ENCODE measurements around the gene VTI1A. TPM values are rescaled to one million over a fixed set of nuclear protein-coding genes. Genes with fewer than 3 reads are reported as not detected.

The VTI1A gene
- total and polyA plus RNA-seq, 7 experiments from 2014 or later = 21.7 to 56.8 (median 40.8) TPM

DNA sequence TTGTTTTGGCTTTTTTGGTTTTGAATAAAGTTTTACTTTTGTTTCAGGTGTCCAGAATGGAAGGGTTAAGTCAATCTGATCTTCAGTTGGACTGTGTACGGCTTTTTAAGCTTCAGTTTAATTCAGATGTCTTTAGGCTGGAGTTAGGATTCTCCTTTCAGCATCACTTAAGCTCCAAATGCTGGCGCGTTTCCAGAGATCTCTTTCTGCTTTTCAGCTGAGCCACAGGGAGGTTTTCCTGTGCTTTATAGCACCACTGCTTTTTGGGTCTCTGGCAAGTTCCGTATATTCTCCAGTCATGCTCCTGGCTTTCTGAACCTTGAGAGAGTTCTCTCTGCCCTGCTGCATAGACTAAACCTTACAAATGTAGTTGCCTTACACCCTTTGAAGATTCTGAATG is 60.0 kb downstream of the VTI1A start:
- intact Hi-C loops (cut with micrococcal nuclease) = no loop called here
- no peak overlapping the region for H3K4me3 Mint-ChIP-seq
- no peaks in the 10 kb centered on the region for H3K9me3 Mint-ChIP-seq
- H3K27ac ChIP-seq (ENCODE audit: low read depth, low read length) = no peak overlapping the region
- no peak overlapping the region for H3K27ac Mint-ChIP-seq
- no peaks in the 10 kb centered on the region for H3K4me1 ChIP-seq (ENCODE audit: control insufficient read depth in 2 of 2, insufficient read depth in 2 of 2, low read length in 2 of 2)
- H3K9me3 ChIP-seq (ENCODE audit: control insufficient read depth in 2 of 3, low read length in 3 of 3) = no peaks in the 10 kb centered on the region
- ChIA-PET POLR2A (no interaction called here), CTCF (no interaction called here)
- ATAC-seq = no peak
- no peaks in the 10 kb centered on the region for H3K27me3 ChIP-seq (ENCODE audit: control insufficient read depth in 2 of 2, insufficient read depth in 2 of 2, low read length in 2 of 2)
- peaks cover 0 to 48% (median 35%) of the 10 kb centered on the region in 7 donors for H3K4me1 Mint-ChIP-seq
- no peaks in the 10 kb centered on the region for H3K27me3 Mint-ChIP-seq
- no peaks in the 10 kb centered on the region for H3K36me3 ChIP-seq (ENCODE audit: control insufficient read depth in 2 of 3, insufficient read depth in 3 of 3, low read length in 3 of 3)
- DNase-seq = no peak
- H3K4me3 ChIP-seq (ENCODE audit: low read length) = no peak overlapping the region
- H3K36me3 Mint-ChIP-seq = peaks cover 4 to 34% (median 23%) of the 10 kb centered on the region in 5 donors

DNA sequence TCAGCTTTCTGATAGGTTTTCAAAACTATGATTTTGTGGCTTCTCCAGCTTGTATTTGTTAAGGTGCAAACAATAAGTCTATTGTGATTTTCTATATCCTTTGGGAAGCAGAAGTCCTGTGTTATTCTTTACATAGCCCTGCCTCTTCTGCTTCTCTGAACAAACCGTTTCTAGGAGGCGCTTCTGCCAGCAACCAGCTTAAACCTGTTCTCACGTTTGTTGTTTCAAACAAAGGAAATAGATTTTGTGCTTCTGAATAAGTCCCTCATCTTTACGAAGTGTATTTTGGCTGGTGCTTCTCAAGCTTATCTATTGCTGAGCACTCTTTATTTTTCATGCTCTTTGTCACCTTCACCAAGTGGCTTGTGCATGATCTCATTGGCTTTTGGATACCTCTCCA is 61.0 kb downstream of the VTI1A start:
- Histone ChIP-seq H3K4me1 (ENCODE audit: control insufficient read depth in 2 of 2, insufficient read depth in 2 of 2, low read length in 2 of 2) (no peaks in the 10 kb centered on the region), H3K36me3 (ENCODE audit: control insufficient read depth in 2 of 3, insufficient read depth in 3 of 3, low read length in 3 of 3) (no peaks in the 10 kb centered on the region), H3K27me3 (ENCODE audit: control insufficient read depth in 2 of 2, insufficient read depth in 2 of 2, low read length in 2 of 2) (no peaks in the 10 kb centered on the region), H3K9me3 (ENCODE audit: control insufficient read depth in 2 of 3, low read length in 3 of 3) (no peaks in the 10 kb centered on the region), H3K27ac (ENCODE audit: low read depth, low read length) (no peak overlapping the region), H3K4me3 (ENCODE audit: low read length) (no peak overlapping the region)
- no peak for ATAC-seq
- peaks cover 0 to 52% (median 35%) of the 10 kb centered on the region in 7 donors for H3K4me1 Mint-ChIP-seq
- DNase-seq = no peak
- H3K36me3 Mint-ChIP-seq = peaks cover 4 to 39% (median 23%) of the 10 kb centered on the region in 5 donors
- H3K4me3 Mint-ChIP-seq = no peak overlapping the region
- H3K27me3 Mint-ChIP-seq = no peaks in the 10 kb centered on the region
- peaks cover 0 to 2% (median 0%) of the 10 kb centered on the region in 11 donors for H3K9me3 Mint-ChIP-seq
- intact Hi-C loops (cut with micrococcal nuclease) = no loop called here
- POLR2A ChIA-PET = interaction anchor here (0.6 kb wide), 1 partner anchor 16 kb away, joined by 7 read pairs; no protein-coding TSS in a partner anchor
- peak overlapping the region in 1 of 9 donors; percentile 7 for H3K27ac Mint-ChIP-seq
- CTCF ChIA-PET = no interaction called here

DNA sequence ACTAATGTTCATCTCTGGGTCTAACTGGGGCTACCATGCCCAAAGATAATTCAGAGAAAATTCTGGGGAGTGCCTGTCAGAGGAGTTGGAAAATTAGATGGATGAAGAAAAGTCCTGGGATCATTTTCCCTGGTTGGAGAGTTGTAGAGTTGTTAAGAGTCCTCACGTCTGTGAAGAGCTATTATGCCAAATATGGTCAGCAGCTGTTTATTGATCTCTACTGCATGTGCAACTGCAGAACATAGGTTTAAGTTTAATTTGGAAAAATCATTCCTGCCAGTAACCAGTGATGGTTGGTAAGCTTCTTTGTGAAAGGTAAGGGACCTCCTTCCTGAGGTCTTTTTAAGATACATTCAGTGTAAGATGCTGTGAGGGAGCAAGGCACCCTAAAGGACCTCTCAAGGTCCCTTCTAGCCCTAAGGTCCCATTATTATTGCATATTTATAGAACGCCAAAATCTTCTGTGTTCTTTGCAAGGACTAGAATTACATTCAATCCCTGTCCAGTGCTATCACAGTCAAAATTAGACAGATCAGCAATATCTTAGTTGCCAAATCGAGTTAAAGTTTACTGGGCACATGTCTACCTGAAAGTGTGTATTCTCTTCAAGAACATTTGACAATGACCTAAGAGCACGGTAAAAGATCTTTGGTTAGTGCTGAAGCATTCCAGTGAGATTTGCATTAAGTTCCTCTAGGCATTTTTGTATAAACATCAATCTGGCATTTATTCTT is 62.7 kb downstream of the VTI1A start:
- Mint-ChIP-seq H3K36me3 (peaks cover 4 to 43% (median 20%) of the 10 kb centered on the region in 5 donors), H3K27ac (peak overlapping the region in 1 of 9 donors; percentile 45), H3K4me1 (peaks cover 0 to 48% (median 33%) of the 10 kb centered on the region in 7 donors), H3K27me3 (no peaks in the 10 kb centered on the region), H3K4me3 (no peak overlapping the region), H3K9me3 (peaks cover 0 to 5% (median 0%) of the 10 kb centered on the region in 11 donors)
- no peak for DNase-seq
- H3K9me3 ChIP-seq (ENCODE audit: control insufficient read depth in 2 of 3, low read length in 3 of 3) = no peaks in the 10 kb centered on the region
- no peak for ATAC-seq
- H3K36me3 ChIP-seq (ENCODE audit: control insufficient read depth in 2 of 3, insufficient read depth in 3 of 3, low read length in 3 of 3) = no peaks in the 10 kb centered on the region
- CTCF ChIA-PET = no interaction called here
- POLR2A ChIA-PET = no interaction called here
- intact Hi-C loops (cut with micrococcal nuclease) = no loop called here
- no peak overlapping the region for H3K27ac ChIP-seq (ENCODE audit: low read depth, low read length)
- no peaks in the 10 kb centered on the region for H3K27me3 ChIP-seq (ENCODE audit: control insufficient read depth in 2 of 2, insufficient read depth in 2 of 2, low read length in 2 of 2)
- no peaks in the 10 kb centered on the region for H3K4me1 ChIP-seq (ENCODE audit: control insufficient read depth in 2 of 2, insufficient read depth in 2 of 2, low read length in 2 of 2)
- no peak overlapping the region for H3K4me3 ChIP-seq (ENCODE audit: low read length)

DNA sequence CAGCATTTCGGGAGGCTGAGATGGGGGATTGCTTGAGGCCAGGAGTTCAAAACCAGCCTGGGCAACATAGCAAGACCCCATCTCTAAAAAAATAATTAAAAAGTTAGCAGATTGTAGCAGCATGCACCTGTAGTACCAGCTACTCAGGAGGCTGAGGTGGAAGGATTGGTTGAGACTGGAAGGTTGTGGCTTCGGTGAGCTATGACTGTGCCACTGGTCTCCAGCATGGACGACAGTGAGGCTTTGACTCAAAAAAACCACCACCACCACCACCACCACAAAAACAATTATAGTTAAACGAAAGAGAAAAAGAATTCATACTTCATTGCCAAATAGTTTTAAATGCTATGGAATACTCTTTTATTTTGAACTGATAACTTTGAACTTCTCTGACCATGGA is 63.4 kb downstream of the VTI1A start:
- H3K27ac Mint-ChIP-seq = no peak overlapping the region

DNA sequence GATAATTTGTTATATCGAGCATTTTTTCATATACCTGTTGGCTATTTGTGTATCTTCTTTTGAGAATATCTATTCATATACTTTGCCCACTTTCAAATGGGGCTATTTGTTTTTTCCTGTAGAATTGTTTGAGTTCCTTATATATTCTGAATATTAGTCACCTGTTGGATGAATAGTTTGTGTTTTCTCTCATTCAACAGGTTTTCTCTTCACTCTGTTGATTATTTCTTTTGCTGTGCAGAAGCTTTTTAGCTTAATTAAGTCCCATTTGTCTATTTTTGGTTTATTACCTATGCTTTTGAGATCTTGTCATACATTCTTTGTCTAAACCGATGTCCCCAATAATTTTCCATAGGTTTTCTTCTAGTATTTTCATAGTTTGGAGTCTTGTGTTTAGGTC is 65.3 kb downstream of the VTI1A start:
- DNase-seq = no peak
- H3K4me1 Mint-ChIP-seq = peaks cover 0 to 39% (median 25%) of the 10 kb centered on the region in 7 donors
- H3K27ac Mint-ChIP-seq = no peak overlapping the region
- intact Hi-C loops (cut with micrococcal nuclease) = no loop called here
- H3K4me1 ChIP-seq (ENCODE audit: control insufficient read depth in 2 of 2, insufficient read depth in 2 of 2, low read length in 2 of 2) = no peaks in the 10 kb centered on the region
- no peaks in the 10 kb centered on the region for H3K27me3 Mint-ChIP-seq
- H3K27me3 ChIP-seq (ENCODE audit: control insufficient read depth in 2 of 2, insufficient read depth in 2 of 2, low read length in 2 of 2) = no peaks in the 10 kb centered on the region
- H3K36me3 Mint-ChIP-seq = peaks cover 4 to 43% (median 27%) of the 10 kb centered on the region in 5 donors
- peaks cover 0 to 5% (median 0%) of the 10 kb centered on the region in 11 donors for H3K9me3 Mint-ChIP-seq
- no peak overlapping the region for H3K4me3 ChIP-seq (ENCODE audit: low read length)
- H3K36me3 ChIP-seq (ENCODE audit: control insufficient read depth in 2 of 3, insufficient read depth in 3 of 3, low read length in 3 of 3) = no peaks in the 10 kb centered on the region
- ChIA-PET CTCF (no interaction called here), POLR2A (no interaction called here)
- no peaks in the 10 kb centered on the region for H3K9me3 ChIP-seq (ENCODE audit: control insufficient read depth in 2 of 3, low read length in 3 of 3)
- no peak overlapping the region for H3K27ac ChIP-seq (ENCODE audit: low read depth, low read length)
- H3K4me3 Mint-ChIP-seq = no peak overlapping the region
- ATAC-seq = no peak

More for the DNA sequence above, 63.4 kb downstream of the VTI1A start:
- peaks cover 4 to 43% (median 20%) of the 10 kb centered on the region in 5 donors for H3K36me3 Mint-ChIP-seq
- no peaks in the 10 kb centered on the region for H3K27me3 Mint-ChIP-seq
- H3K4me1 ChIP-seq (ENCODE audit: control insufficient read depth in 2 of 2, insufficient read depth in 2 of 2, low read length in 2 of 2) = no peaks in the 10 kb centered on the region
- no peak for DNase-seq
- intact Hi-C loops (cut with micrococcal nuclease) = no loop called here
- CTCF ChIA-PET = no interaction called here
- H3K4me1 Mint-ChIP-seq = peaks cover 0 to 47% (median 33%) of the 10 kb centered on the region in 7 donors
- no peak for ATAC-seq
- H3K9me3 ChIP-seq (ENCODE audit: control insufficient read depth in 2 of 3, low read length in 3 of 3) = no peaks in the 10 kb centered on the region
- POLR2A ChIA-PET = no interaction called here
- H3K9me3 Mint-ChIP-seq = peaks cover 0 to 5% (median 0%) of the 10 kb centered on the region in 11 donors
- no peak overlapping the region for H3K4me3 Mint-ChIP-seq
- no peaks in the 10 kb centered on the region for H3K36me3 ChIP-seq (ENCODE audit: control insufficient read depth in 2 of 3, insufficient read depth in 3 of 3, low read length in 3 of 3)
- no peaks in the 10 kb centered on the region for H3K27me3 ChIP-seq (ENCODE audit: control insufficient read depth in 2 of 2, insufficient read depth in 2 of 2, low read length in 2 of 2)
- H3K27ac ChIP-seq (ENCODE audit: low read depth, low read length) = no peak overlapping the region
- no peak overlapping the region for H3K4me3 ChIP-seq (ENCODE audit: low read length)

DNA sequence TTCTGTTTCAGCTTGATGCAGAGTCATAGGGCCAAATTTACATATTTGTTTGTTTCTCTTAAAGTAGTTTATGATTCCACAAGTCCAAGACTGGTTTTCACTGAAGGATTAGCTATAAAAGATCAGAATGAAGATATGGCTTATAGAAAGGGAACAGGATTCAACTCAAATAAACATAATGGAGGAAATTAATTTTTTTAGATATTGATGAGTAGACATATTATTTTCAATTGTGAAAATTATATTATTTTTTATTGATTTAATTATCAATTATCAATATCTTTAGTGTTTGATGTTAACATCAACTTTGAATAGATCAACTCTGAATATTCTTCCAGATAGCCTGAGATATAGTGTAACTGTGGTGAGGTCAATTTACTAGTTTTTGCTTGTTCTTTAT is 68.1 kb downstream of the VTI1A start:
- no peak overlapping the region for H3K27ac Mint-ChIP-seq

DNA sequence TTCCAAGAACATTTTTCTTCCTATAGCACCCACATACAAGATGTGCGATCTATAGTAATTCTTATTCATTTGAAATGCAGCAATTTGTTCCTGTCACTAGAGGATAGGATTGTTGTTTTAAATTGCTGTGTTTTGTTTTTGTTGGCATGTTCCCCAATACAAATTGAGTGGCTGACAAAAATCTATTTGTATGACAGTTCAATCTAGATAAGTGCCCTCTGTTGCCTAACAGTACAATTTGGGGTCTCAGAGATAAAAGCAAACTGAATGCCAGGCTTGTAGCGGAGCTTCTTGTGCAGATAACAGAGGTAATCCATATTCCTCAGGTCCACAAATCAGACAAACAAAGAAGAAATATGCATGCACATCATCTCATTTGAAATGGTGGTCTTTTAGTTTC is 68.8 kb downstream of the VTI1A start:
- ATAC-seq (no peak), DNase-seq (no peak)
- Histone ChIP-seq H3K27ac (ENCODE audit: low read depth, low read length) (no peak overlapping the region), H3K36me3 (ENCODE audit: control insufficient read depth in 2 of 3, insufficient read depth in 3 of 3, low read length in 3 of 3) (no peaks in the 10 kb centered on the region), H3K27me3 (ENCODE audit: control insufficient read depth in 2 of 2, insufficient read depth in 2 of 2, low read length in 2 of 2) (no peaks in the 10 kb centered on the region), H3K4me3 (ENCODE audit: low read length) (no peak overlapping the region), H3K4me1 (ENCODE audit: control insufficient read depth in 2 of 2, insufficient read depth in 2 of 2, low read length in 2 of 2) (no peaks in the 10 kb centered on the region), H3K9me3 (ENCODE audit: control insufficient read depth in 2 of 3, low read length in 3 of 3) (no peaks in the 10 kb centered on the region)
- peaks cover 0 to 5% (median 0%) of the 10 kb centered on the region in 11 donors for H3K9me3 Mint-ChIP-seq
- intact Hi-C loops (cut with micrococcal nuclease) = no loop called here
- peaks cover 5 to 23% (median 12%) of the 10 kb centered on the region in 7 donors for H3K4me1 Mint-ChIP-seq
- no peak overlapping the region for H3K27ac Mint-ChIP-seq
- CTCF ChIA-PET = no interaction called here
- no peak overlapping the region for H3K4me3 Mint-ChIP-seq
- POLR2A ChIA-PET = no interaction called here
- H3K27me3 Mint-ChIP-seq = no peaks in the 10 kb centered on the region
- peaks cover 4 to 28% (median 16%) of the 10 kb centered on the region in 5 donors for H3K36me3 Mint-ChIP-seq

More for the DNA sequence above, 68.1 kb downstream of the VTI1A start:
- Histone ChIP-seq H3K27me3 (ENCODE audit: control insufficient read depth in 2 of 2, insufficient read depth in 2 of 2, low read length in 2 of 2) (no peaks in the 10 kb centered on the region), H3K36me3 (ENCODE audit: control insufficient read depth in 2 of 3, insufficient read depth in 3 of 3, low read length in 3 of 3) (no peaks in the 10 kb centered on the region), H3K27ac (ENCODE audit: low read depth, low read length) (no peak overlapping the region), H3K9me3 (ENCODE audit: control insufficient read depth in 2 of 3, low read length in 3 of 3) (no peaks in the 10 kb centered on the region), H3K4me1 (ENCODE audit: control insufficient read depth in 2 of 2, insufficient read depth in 2 of 2, low read length in 2 of 2) (no peaks in the 10 kb centered on the region), H3K4me3 (ENCODE audit: low read length) (no peak overlapping the region)
- Mint-ChIP-seq H3K4me1 (peaks cover 5 to 22% (median 12%) of the 10 kb centered on the region in 7 donors), H3K4me3 (no peak overlapping the region), H3K9me3 (peaks cover 0 to 5% (median 0%) of the 10 kb centered on the region in 11 donors), H3K27me3 (no peaks in the 10 kb centered on the region), H3K36me3 (peaks cover 4 to 28% (median 17%) of the 10 kb centered on the region in 5 donors)
- no peak for DNase-seq
- POLR2A ChIA-PET = no interaction called here
- intact Hi-C loops (cut with micrococcal nuclease) = no loop called here
- ATAC-seq = no peak
- CTCF ChIA-PET = no interaction called here
